T-cell (primary cell): ENCODE measurements around the gene VASH2. TPM values are rescaled to one million over a fixed set of nuclear protein-coding genes. Genes with fewer than 3 reads are reported as not detected.
"Not testable (repeated sequence)": the region's sequence is repeated elsewhere in the genome, so short reads cannot be mapped to it uniquely, and the experiment has no call there.

ENCODE experiments used
- ATAC-seq, 4 experiments: fragments of 200-7000 bp in 3 of 4; fragments of 150-1000 bp in 1 of 4; cut with Tn5 transposase; replicated peaks in 1 of 4; 1 replicate in 3 of 4; 2 replicates in 1 of 4; pipeline ENCODE4 v1.10.0; 2021; ENCODE audit warnings: moderate library complexity in 3 of 4, mild to moderate bottlenecking in 2 of 4, moderate number of reproducible peaks in 1 of 4
- CTCF ChIA-PET, 2 donors: fragments of 300-600 bp; sonication (Branson Sonifier 250); formaldehyde crosslinking; loops; one replicate each; lab custom pipeline; 2022; ENCODE audit warnings: antibody characterized with exemption in 2 of 2; lab: Charles Lee
- POLR2A ChIA-PET, 2 donors: fragments of 300-600 bp; sonication (Branson Sonifier 250); formaldehyde crosslinking; loops; one replicate each; lab custom pipeline; 2022; ENCODE audit warnings: antibody characterized with exemption in 2 of 2; lab: Charles Lee
- DNase-seq, 35 experiments: peaks; one replicate each; pipeline versions ENCODE4 v3.0.0 to v3.0.0-alpha.2; 2013 to 2023
- H3K27ac ChIP-seq: one replicate; pipeline ENCODE4 v1.5.1; 2013; ENCODE audit warnings: low read length
- H3K27me3 ChIP-seq, 2 experiments: replicated peaks in 1 of 2; 1 replicate in 1 of 2; 2 replicates in 1 of 2; pipeline versions ENCODE4 v1.6.1 to v1.7.0; 2013; ENCODE audit warnings: low read length in 1 of 2, mixed read lengths in 1 of 2; ENCODE audit not compliant: control insufficient read depth in 2 of 2, insufficient read depth in 2 of 2; ENCODE audit errors: extremely low read depth in 1 of 2
- H3K36me3 ChIP-seq, 2 donors: 1 replicate in 1 of 2; 2 replicates in 1 of 2; pipeline versions ENCODE4 v1.6.1 to v1.7.0; 2013; ENCODE audit warnings: low read length in 1 of 2; ENCODE audit not compliant: control insufficient read depth in 2 of 2, insufficient read depth in 1 of 2; ENCODE audit errors: extremely low read depth in 1 of 2
- H3K4me1 ChIP-seq, 2 experiments: 1 replicate in 1 of 2; 2 replicates in 1 of 2; pipeline versions ENCODE4 v1.6.1 to v1.7.0; 2013; ENCODE audit warnings: low read length in 2 of 2, mixed read lengths in 1 of 2; ENCODE audit not compliant: insufficient read depth in 2 of 2, control insufficient read depth in 1 of 2; ENCODE audit errors: extremely low read depth in 1 of 2
- H3K4me3 ChIP-seq, 2 donors: 1 replicate in 1 of 2; 2 replicates in 1 of 2; pipeline versions ENCODE4 v1.5.1 to v1.7.0; 2013; ENCODE audit warnings: mild to moderate bottlenecking in 2 of 2, low read length in 1 of 2, moderate library complexity in 1 of 2; ENCODE audit not compliant: control insufficient read depth in 1 of 2; ENCODE audit errors: extremely low read depth in 1 of 2
- H3K9me3 ChIP-seq: 2 replicates; pipeline ENCODE4 v1.7.0; 2013
- H3K27ac Mint-ChIP-seq, 2 donors: one replicate each; pipeline ENCODE4 v1.8.0; 2020 to 2021; ENCODE audit warnings: mild to moderate bottlenecking in 2 of 2, mixed read lengths in 2 of 2
- H3K27me3 Mint-ChIP-seq, 2 donors: one replicate each; pipeline ENCODE4 v1.8.0; 2021 to 2022; ENCODE audit warnings: mixed read lengths in 2 of 2
- H3K36me3 Mint-ChIP-seq: one replicate; pipeline ENCODE4 v1.8.0; 2021; ENCODE audit warnings: mixed read lengths
- H3K4me1 Mint-ChIP-seq, 3 donors: one replicate each; pipeline ENCODE4 v1.8.0; 2020 to 2022; ENCODE audit warnings: mixed read lengths in 3 of 3, mild to moderate bottlenecking in 1 of 3
- H3K4me3 Mint-ChIP-seq, 3 donors: one replicate each; pipeline ENCODE4 v1.8.0; 2020 to 2022; ENCODE audit warnings: mild to moderate bottlenecking in 3 of 3, mixed read lengths in 3 of 3, moderate library complexity in 3 of 3
- H3K9me3 Mint-ChIP-seq, 3 donors: one replicate each; pipeline ENCODE4 v1.8.0; 2020 to 2022; ENCODE audit warnings: mixed read lengths in 3 of 3
- WGBS: methylation state at CpG from one replicate; pipeline ENCODE4 v1.1.5; 2013; ENCODE audit warnings: missing lambda C conversion rate; ENCODE audit not compliant: insufficient coverage; 5-methylcytosine and 5-hydroxymethylcytosine counted together
- total RNA-seq, 35 experiments: library from RNA in 6 of 35; stranded (reverse) in 6 of 35; fragments of 120-200 nt in 1 of 35; gene quantifications; one replicate each; pipeline versions ENCODE4 v1.2.1 to v1.2.4 and lab custom pipeline; 2013 to 2026

The VASH2 gene
- total RNA-seq, 5 donors from 2014 or later (not counting 1 experiment from before 2014, with no cell fraction given), result 0.47 to 0.85 (median 0.53) TPM; not detected in 1

DNA sequence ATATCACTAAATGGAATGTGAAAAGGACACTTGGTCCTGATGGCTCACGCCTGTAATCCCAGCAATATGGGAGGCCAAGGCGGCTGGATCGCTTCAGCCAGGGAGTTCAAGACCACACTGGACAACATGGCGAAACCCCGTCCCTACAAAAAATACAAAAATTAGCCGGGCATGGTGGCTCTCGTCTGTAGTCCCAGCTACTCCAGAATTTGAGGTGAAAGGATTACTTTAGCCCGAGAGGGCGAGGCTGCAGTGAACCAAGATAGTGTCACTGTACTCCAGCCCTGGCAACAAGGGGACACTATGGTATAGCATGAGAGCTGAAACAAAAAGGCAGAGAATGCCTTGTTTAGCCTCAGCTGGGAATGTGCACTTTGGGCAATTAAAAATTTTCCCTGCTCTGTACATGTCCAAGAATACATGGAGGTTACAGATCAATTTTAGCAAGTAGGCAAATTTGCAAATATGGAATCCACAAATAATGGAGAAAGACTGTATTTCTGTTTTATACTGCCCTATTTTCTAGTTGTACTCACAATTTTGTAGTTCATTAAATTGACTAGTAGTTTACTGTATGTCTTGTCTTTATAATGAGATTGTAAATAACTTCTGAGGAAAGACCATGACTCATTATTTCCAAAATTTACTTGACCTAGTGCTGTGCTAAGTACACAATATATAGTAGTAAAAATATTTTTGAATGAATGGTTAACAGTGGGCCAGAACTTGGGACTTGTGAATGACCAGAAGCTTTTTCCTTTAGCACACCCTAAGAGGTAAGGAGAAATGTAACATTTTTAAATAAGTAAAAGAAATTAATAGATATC, 67.3 kb downstream of the VASH2 start:
- POLR2A ChIA-PET, result no interaction called here
- H3K9me3 Mint-ChIP-seq, result no peaks in the 10 kb centered on the region
- H3K4me1 ChIP-seq, result peaks cover 11 to 16% of the 10 kb centered on the region in 2 experiments
- H3K36me3 Mint-ChIP-seq, result no peaks in the 10 kb centered on the region
- no peak for ATAC-seq
- H3K27me3 ChIP-seq, result no peaks in the 10 kb centered on the region
- no peaks in the 10 kb centered on the region for H3K9me3 ChIP-seq
- H3K36me3 ChIP-seq, result no peaks in the 10 kb centered on the region
- CTCF ChIA-PET, result no interaction called here
- no peak overlapping the region for H3K27ac Mint-ChIP-seq
- WGBS, result 100% methylated on average over 5 of the region's 9 CpGs
- DNase-seq, result no peak
- no peak overlapping the region for H3K27ac ChIP-seq
- no peaks in the 10 kb centered on the region for H3K27me3 Mint-ChIP-seq
- peaks cover 22 to 27% (median 27%) of the 10 kb centered on the region in 3 donors for H3K4me1 Mint-ChIP-seq
- H3K4me3 Mint-ChIP-seq, result no peak overlapping the region
- no peak overlapping the region for H3K4me3 ChIP-seq

- H3K4me1 ChIP-seq, result peaks cover 5 to 15% of the 10 kb centered on the region in 2 experiments
- POLR2A ChIA-PET, result no interaction called here
- H3K36me3 Mint-ChIP-seq, result no peaks in the 10 kb centered on the region
- WGBS, result no CpG with 5 or more reads among the region's 4 CpGs
- no peak overlapping the region for H3K4me3 Mint-ChIP-seq
- peaks cover 7 to 11% (median 10%) of the 10 kb centered on the region in 3 donors for H3K4me1 Mint-ChIP-seq
- no peaks in the 10 kb centered on the region for H3K36me3 ChIP-seq
- no peak overlapping the region for H3K4me3 ChIP-seq
- H3K27me3 Mint-ChIP-seq, result peaks cover 9% of the 10 kb centered on the region in 2 donors
- no peaks in the 10 kb centered on the region for H3K9me3 ChIP-seq
- H3K27ac Mint-ChIP-seq, result no peak overlapping the region
- DNase-seq (no peak), ATAC-seq (no peak)
- no peak overlapping the region for H3K27ac ChIP-seq
- peaks cover 0 to 4% of the 10 kb centered on the region in 2 experiments for H3K27me3 ChIP-seq
- CTCF ChIA-PET, result interaction anchor here in 1 of 2 donors (1.2 kb wide), 1 partner anchor 11 kb away, joined by 3 read pairs; no protein-coding TSS in a partner anchor
- H3K9me3 Mint-ChIP-seq, result no peaks in the 10 kb centered on the region
Observed at GRCh38 chr1:213019450-213019849, 69.1 kb downstream of the VASH2 start.

DNA sequence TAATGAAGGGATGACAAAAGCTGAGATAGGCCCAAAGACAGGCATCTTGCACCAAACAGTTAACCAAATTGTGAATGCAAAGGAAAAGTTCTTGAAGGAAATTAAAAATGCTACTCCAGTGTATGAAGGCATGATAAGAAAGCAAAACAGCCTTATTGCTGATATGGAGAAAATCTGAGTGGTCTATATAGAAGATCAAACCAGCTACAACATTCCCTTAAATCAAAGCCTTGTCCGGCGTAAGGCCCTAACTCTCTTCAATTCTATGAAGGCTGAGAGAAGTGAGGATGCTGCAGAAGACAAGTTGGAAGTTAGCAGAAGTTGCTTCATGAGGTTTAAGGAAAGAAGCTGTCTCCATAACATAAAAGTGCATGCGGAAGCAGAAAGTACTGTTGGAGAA, 69.7 kb downstream of the VASH2 start:
- Histone ChIP-seq H3K27me3 (peaks cover 0 to 4% of the 10 kb centered on the region in 2 experiments), H3K27ac (no peak overlapping the region), H3K9me3 (no peaks in the 10 kb centered on the region), H3K4me3 (no peak overlapping the region), H3K36me3 (no peaks in the 10 kb centered on the region), H3K4me1 (peaks cover 2 to 9% of the 10 kb centered on the region in 2 experiments)
- CTCF ChIA-PET, result interaction anchor here in 1 of 2 donors (0.6 to 1.2 kb wide), 2 partner anchors 10 to 13 kb away, joined by 3 to 4 read pairs; no protein-coding TSS in a partner anchor
- Mint-ChIP-seq H3K27me3 (peaks cover 9 to 12% of the 10 kb centered on the region in 2 donors), H3K36me3 (no peaks in the 10 kb centered on the region), H3K9me3 (peaks cover 0 to 2% (median 0%) of the 10 kb centered on the region in 3 donors), H3K4me1 (peaks cover 5 to 7% (median 5%) of the 10 kb centered on the region in 3 donors), H3K27ac (no peak overlapping the region), H3K4me3 (no peak overlapping the region)
- POLR2A ChIA-PET, result interaction anchor here in 1 of 2 donors (0.6 kb wide), 1 partner anchor 160 kb away, joined by 3 read pairs; no protein-coding TSS in a partner anchor
- ATAC-seq, result no peak
- DNase-seq, result no peak
- 100% methylated on average over 1 of the region's 3 CpGs for WGBS

DNA sequence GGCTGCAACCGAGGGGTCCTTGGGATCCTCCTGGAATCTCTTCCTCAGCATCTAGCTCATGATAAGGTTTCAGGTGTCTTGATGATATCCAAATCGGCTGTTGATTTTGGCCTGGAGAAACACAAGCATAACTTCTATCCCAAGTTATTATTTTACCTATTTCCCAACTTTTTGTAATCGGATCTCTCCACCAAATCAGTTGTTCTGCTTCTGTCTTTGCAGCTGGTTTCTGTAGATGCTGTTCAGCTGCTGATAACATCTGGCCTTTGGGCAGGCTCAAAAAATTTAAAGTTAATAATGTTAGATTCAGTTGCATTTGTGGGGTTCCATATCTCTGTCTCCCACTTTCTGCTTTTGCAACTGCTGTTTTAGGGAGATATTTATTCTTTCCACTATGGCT, 76.7 kb downstream of the VASH2 start:
- DNase-seq, H3K36me3 ChIP-seq, H3K4me3 Mint-ChIP-seq, H3K36me3 Mint-ChIP-seq, H3K9me3 ChIP-seq, POLR2A ChIA-PET, H3K27ac ChIP-seq, H3K27ac Mint-ChIP-seq, H3K4me1 ChIP-seq, CTCF ChIA-PET, ATAC-seq, H3K4me3 ChIP-seq, H3K4me1 Mint-ChIP-seq, H3K9me3 Mint-ChIP-seq: not testable (repeated sequence)
- 83% methylated on average over 1 of the region's 3 CpGs for WGBS
- H3K27me3 Mint-ChIP-seq, result peaks cover 52 to 53% of the 10 kb centered on the region in 2 donors
- H3K27me3 ChIP-seq, result peaks cover 0 to 14% of the 10 kb centered on the region in 2 experiments

GRCh38 chr1:213032651-213033050, 82.3 kb downstream of the VASH2 start:
- CTCF ChIA-PET, result interaction anchor here in 1 of 2 donors (0.5 kb wide), 2 partner anchors 35 to 1408 kb away, joined by 3 read pairs; no protein-coding TSS in a partner anchor
- Mint-ChIP-seq H3K36me3 (no peaks in the 10 kb centered on the region), H3K4me1 (no peaks in the 10 kb centered on the region), H3K27me3 (peaks cover 48 to 62% of the 10 kb centered on the region in 2 donors), H3K27ac (no peak overlapping the region), H3K4me3 (no peak overlapping the region), H3K9me3 (peaks cover 0 to 4% (median 0%) of the 10 kb centered on the region in 3 donors)
- H3K9me3 ChIP-seq, result no peaks in the 10 kb centered on the region
- POLR2A ChIA-PET, result no interaction called here
- H3K27me3 ChIP-seq, result peaks cover 0 to 22% of the 10 kb centered on the region in 2 experiments
- H3K36me3 ChIP-seq, result no peaks in the 10 kb centered on the region
- no peak for DNase-seq
- no peak overlapping the region for H3K27ac ChIP-seq
- ATAC-seq, result no peak
- H3K4me3 ChIP-seq, result no peak overlapping the region
- no peaks in the 10 kb centered on the region for H3K4me1 ChIP-seq

DNA sequence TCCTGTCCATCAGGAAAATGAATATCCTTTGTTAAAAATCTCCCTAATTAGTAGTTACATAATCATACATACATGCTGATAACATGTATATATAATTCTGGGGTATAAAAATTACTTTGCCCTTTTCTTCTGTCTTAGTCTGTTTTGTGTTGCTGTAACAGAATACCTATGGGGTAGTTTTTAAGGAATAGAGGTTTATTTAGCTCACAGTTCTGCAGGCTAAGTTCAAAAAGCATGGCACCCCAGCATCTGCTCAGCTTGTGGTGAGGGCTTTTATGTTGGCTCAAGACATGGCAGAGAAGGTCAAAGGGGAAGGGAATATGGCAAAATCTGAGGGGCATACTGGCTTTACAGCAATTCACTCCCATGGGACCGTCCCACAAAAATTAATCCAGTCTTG, 84.4 kb downstream of the VASH2 start:
- ATAC-seq (no peak), DNase-seq (no peak)
- no peak overlapping the region for H3K4me3 ChIP-seq
- ChIA-PET POLR2A (no interaction called here), CTCF (no interaction called here)
- H3K4me3 Mint-ChIP-seq, result no peak overlapping the region
- H3K27ac Mint-ChIP-seq, result no peak overlapping the region
- peaks cover 37 to 50% of the 10 kb centered on the region in 2 donors for H3K27me3 Mint-ChIP-seq
- H3K4me1 Mint-ChIP-seq, result no peaks in the 10 kb centered on the region
- WGBS, result 100% methylated on average over 1 of the region's 1 CpG
- peaks cover 0 to 22% of the 10 kb centered on the region in 2 experiments for H3K27me3 ChIP-seq
- H3K9me3 Mint-ChIP-seq, result peaks cover 0 to 4% (median 0%) of the 10 kb centered on the region in 3 donors
- no peaks in the 10 kb centered on the region for H3K36me3 Mint-ChIP-seq
- no peaks in the 10 kb centered on the region for H3K4me1 ChIP-seq
- no peaks in the 10 kb centered on the region for H3K36me3 ChIP-seq
- H3K9me3 ChIP-seq, result no peaks in the 10 kb centered on the region
- H3K27ac ChIP-seq, result no peak overlapping the region
